HAP-1 (cell line): ENCODE measurements around the gene PSMC4.
A peak's percentile ranks its signal among the peaks of the same experiment; 100 is the strongest.

Experiments used
- DNase-seq, 2 experiments: peaks; one replicate each; pipeline ENCODE4 v3.0.0-alpha.2; 2016 to 2020; ENCODE audit warnings: low spot score in 2 of 2
- H3K27me3 ChIP-seq: fragments of 250-450 bp; sonication (Bioruptor Pico); 2 replicates; pipeline ENCODE4 v1.5.1; 2020; ENCODE audit warnings: low read depth, mild to moderate bottlenecking, moderate library complexity
- H3K36me3 ChIP-seq: fragments of 250-450 bp; sonication (Bioruptor Pico); replicated peaks from 2 replicates; pipeline ENCODE4 v1.5.1; 2020; ENCODE audit warnings: mild to moderate bottlenecking
- H3K4me1 ChIP-seq: fragments of 250-450 bp; sonication (Bioruptor Pico); 2 replicates; pipeline ENCODE4 v1.5.1; 2020; ENCODE audit warnings: mild to moderate bottlenecking
- H3K4me3 ChIP-seq: fragments of 250-450 bp; sonication (Bioruptor Pico); 2 replicates; pipeline ENCODE4 v1.5.1; 2020; ENCODE audit warnings: mild to moderate bottlenecking, moderate library complexity
- H3K9me3 ChIP-seq: fragments of 250-450 bp; sonication (Bioruptor Pico); 2 replicates; pipeline ENCODE4 v1.5.1; 2020; ENCODE audit warnings: mild to moderate bottlenecking, moderate library complexity
- in situ Hi-C: fragments of 300-500 bp; cut with MboI; formaldehyde crosslinking; loops from 3 replicates; pipeline ENCODE4 v1.14.3; 2020; ENCODE audit warnings: low sequenced_read_pairs, inconsistent platforms, mixed read lengths

Gene PSMC4

GRCh38 chr19:39970675-39971379 lies at the start of gene PSMC4:
PSMC4 (plus strand) TSS chr19:39971165; CDS start chr19:39971203, 38 bp downstream.
- in situ Hi-C loops: no loop called here
- peak; percentile 97 to 99 for DNase-seq
- peaks cover 8% of the 10 kb centered on the region for H3K4me1 ChIP-seq
- peak within 1 kb of the TSS; percentile 83 for H3K4me3 ChIP-seq
- H3K36me3 ChIP-seq: peaks cover 42% of the 10 kb centered on the region
- no peaks in the 10 kb centered on the region for H3K9me3 ChIP-seq
- no peaks in the 10 kb centered on the region for H3K27me3 ChIP-seq

- Histone ChIP-seq H3K36me3 (no peaks in the 10 kb centered on the region), H3K4me1 (no peaks in the 10 kb centered on the region), H3K27me3 (no peaks in the 10 kb centered on the region), H3K9me3 (no peaks in the 10 kb centered on the region), H3K4me3 (no peak overlapping the region)
- in situ Hi-C loops: no loop called here
- no peak for DNase-seq
Observed at GRCh38 chr19:39923862-39924261, 47.1 kb upstream of the PSMC4 start.

GRCh38 chr19:39924389-39924788 lies 46.6 kb upstream of the PSMC4 start:
- Histone ChIP-seq H3K4me1 (no peaks in the 10 kb centered on the region), H3K36me3 (no peaks in the 10 kb centered on the region), H3K9me3 (no peaks in the 10 kb centered on the region), H3K4me3 (no peak overlapping the region), H3K27me3 (no peaks in the 10 kb centered on the region)
- no peak for DNase-seq
- in situ Hi-C loops: no loop called here

GRCh38 chr19:39924952-39925351 lies 46.0 kb upstream of the PSMC4 start:
- DNase-seq: no peak
- Histone ChIP-seq H3K4me3 (no peak overlapping the region), H3K36me3 (no peaks in the 10 kb centered on the region), H3K27me3 (no peaks in the 10 kb centered on the region), H3K9me3 (no peaks in the 10 kb centered on the region; the same call in 1 of the 2 replicates), H3K4me1 (no peaks in the 10 kb centered on the region)
- in situ Hi-C loops: no loop called here

- in situ Hi-C loops: no loop called here
- Histone ChIP-seq H3K4me3 (no peak overlapping the region), H3K4me1 (no peaks in the 10 kb centered on the region), H3K9me3 (no peaks in the 10 kb centered on the region; the same call in 1 of the 2 replicates), H3K36me3 (no peaks in the 10 kb centered on the region), H3K27me3 (no peaks in the 10 kb centered on the region)
- DNase-seq: no peak
Observed at GRCh38 chr19:39926170-39926760, 44.7 kb upstream of the PSMC4 start.

- in situ Hi-C loops: no loop called here
- Histone ChIP-seq H3K4me1 (no peaks in the 10 kb centered on the region), H3K9me3 (no peaks in the 10 kb centered on the region; the same call in 1 of the 2 replicates), H3K36me3 (no peaks in the 10 kb centered on the region), H3K4me3 (no peak overlapping the region), H3K27me3 (no peaks in the 10 kb centered on the region)
- DNase-seq: no peak
Observed at GRCh38 chr19:39927076-39927475, 43.9 kb upstream of the PSMC4 start.

- no peak overlapping the region for H3K4me3 ChIP-seq
- H3K9me3 ChIP-seq: no peaks in the 10 kb centered on the region; the same call in 1 of the 2 replicates
- H3K36me3 ChIP-seq: no peaks in the 10 kb centered on the region
- DNase-seq: no peak
- no peaks in the 10 kb centered on the region for H3K27me3 ChIP-seq
- H3K4me1 ChIP-seq: no peaks in the 10 kb centered on the region
- in situ Hi-C loops: no loop called here
Observed at GRCh38 chr19:39927524-39928356, 43.2 kb upstream of the PSMC4 start.

GRCh38 chr19:39928357-39928725 lies 42.6 kb upstream of the PSMC4 start:
- in situ Hi-C loops: no loop called here
- DNase-seq: no peak
- no peaks in the 10 kb centered on the region for H3K36me3 ChIP-seq
- H3K27me3 ChIP-seq: no peaks in the 10 kb centered on the region
- H3K9me3 ChIP-seq: no peaks in the 10 kb centered on the region; the same call in 1 of the 2 replicates
- no peak overlapping the region for H3K4me3 ChIP-seq
- H3K4me1 ChIP-seq: no peaks in the 10 kb centered on the region

- Histone ChIP-seq H3K9me3 (no peaks in the 10 kb centered on the region; the same call in 1 of the 2 replicates), H3K27me3 (no peaks in the 10 kb centered on the region), H3K4me3 (no peak overlapping the region), H3K4me1 (no peaks in the 10 kb centered on the region), H3K36me3 (no peaks in the 10 kb centered on the region)
- no peak for DNase-seq
- in situ Hi-C loops: no loop called here
Observed at GRCh38 chr19:39929750-39930149, 41.2 kb upstream of the PSMC4 start.

GRCh38 chr19:39934584-39935363 lies 36.2 kb upstream of the PSMC4 start, which contains the start of gene FCGBP:
FCGBP (minus strand) TSS chr19:39934634.
- Histone ChIP-seq H3K4me1 (no peaks in the 10 kb centered on the region), H3K36me3 (no peaks in the 10 kb centered on the region), H3K9me3 (no peaks in the 10 kb centered on the region; the same call in 1 of the 2 replicates), H3K27me3 (no peaks in the 10 kb centered on the region), H3K4me3 (no peak within 1 kb of the TSS)
- in situ Hi-C loops: no loop called here
- DNase-seq: no peak

- in situ Hi-C loops: no loop called here
Observed at GRCh38 chr19:39935364-39935661, 35.7 kb upstream of the PSMC4 start.

GRCh38 chr19:39936020-39936419 lies 34.9 kb upstream of the PSMC4 start:
- Histone ChIP-seq H3K36me3 (no peaks in the 10 kb centered on the region), H3K4me3 (no peak overlapping the region), H3K9me3 (no peaks in the 10 kb centered on the region), H3K27me3 (no peaks in the 10 kb centered on the region), H3K4me1 (no peaks in the 10 kb centered on the region)
- in situ Hi-C loops: no loop called here
- DNase-seq: no peak

More at GRCh38 chr19:39935364-39935661, 35.7 kb upstream of the PSMC4 start:
- Histone ChIP-seq H3K4me3 (no peak overlapping the region), H3K9me3 (no peaks in the 10 kb centered on the region), H3K27me3 (no peaks in the 10 kb centered on the region), H3K4me1 (no peaks in the 10 kb centered on the region), H3K36me3 (no peaks in the 10 kb centered on the region)
- DNase-seq: no peak

- H3K4me3 ChIP-seq: no peak overlapping the region
- H3K4me1 ChIP-seq: no peaks in the 10 kb centered on the region
- no peak for DNase-seq
- H3K27me3 ChIP-seq: no peaks in the 10 kb centered on the region
- no peaks in the 10 kb centered on the region for H3K9me3 ChIP-seq
- H3K36me3 ChIP-seq: no peaks in the 10 kb centered on the region
- in situ Hi-C loops: no loop called here
Observed at GRCh38 chr19:39936622-39937021, 34.3 kb upstream of the PSMC4 start.
